Pancreas (tissue), 10 donors: ENCODE results near the gene OR13J1. TPM values are rescaled to one million over a fixed set of nuclear protein-coding genes. Genes with fewer than 3 reads are reported as not detected.

ENCODE experiments used
- ATAC-seq, 4 donors: fragments of 200-7000 bp; cut with Tn5 transposase; one replicate each; pipeline versions ENCODE4 v1.8.0 to v1.9.1; 2020; ENCODE audit warnings: mild to moderate bottlenecking in 4 of 4, moderate library complexity in 4 of 4
- DNase-seq, 6 donors: peaks; one replicate each; pipeline ENCODE4 v3.0.0-alpha.2; 2020
- FAIRE-seq: peaks from 2 replicates; lab custom pipeline; 2012; peaks lifted over from hg19 to GRCh38; lab: Jason Lieb, UNC
- H3K27ac ChIP-seq, 4 donors: fragments of 200-600 bp; sonication (generic); 1 replicate in 3 of 4; 2 replicates in 1 of 4; pipeline versions ENCODE4 v1.5.0 to v1.8.0; 2020
- H3K27me3 ChIP-seq, 4 donors: fragments of 200-600 bp; one replicate each; pipeline ENCODE4 v1.8.0; 2021
- H3K36me3 ChIP-seq, 3 donors: fragments of 200-600 bp; sonication (generic) in 1 of 3; one replicate each; pipeline versions ENCODE4 v1.5.0 to v1.8.0; 2020 to 2021
- H3K4me1 ChIP-seq, 3 donors: fragments of 200-600 bp; one replicate each; pipeline ENCODE4 v1.8.0; 2021
- H3K4me3 ChIP-seq, 4 donors: fragments of 200-600 bp; sonication (generic) in 2 of 4; one replicate each; pipeline versions ENCODE4 v1.5.0 to v1.8.0; 2020 to 2021
- H3K9me3 ChIP-seq, 4 donors: fragments of 200-600 bp; one replicate each; pipeline ENCODE4 v1.8.0; 2021
- WGBS, 2 donors: extraction: QIAGEN DNeasy Blood & Tissue Kit; methylation state at CpG; one replicate each; pipeline ENCODE4 v1.1.7; 2013; 5-methylcytosine and 5-hydroxymethylcytosine counted together
- intact Hi-C, 3 donors: fragments of 100-400 bp; cut with DNase I; formaldehyde crosslinking; loops; one replicate each; pipeline versions ENCODE4 v1.11.1 to v1.14.2; 2022
- polyA plus RNA-seq, 2 donors: library from polyadenylated mRNA; stranded (reverse); fragments of 200-250 nt; gene quantifications; one replicate each; pipeline ENCODE4 v1.2.3, GENCODE V29; 2013
- total RNA-seq, 6 donors: library from RNA; stranded (reverse); fragmentation: NEBNext Ultra II Directional in 4 of 6; extraction: Animal tissue kit (Norgen Biotek cat#: 25700) in 4 of 6; gene quantifications; one replicate each; pipeline versions ENCODE4 v1.2.1 to v1.2.4, GENCODE V29; 2021 to 2023
- TF ChIP-seq, protein P1 (sequence below), 4 donors: fragments of 200-600 bp; sonication (generic) in 3 of 4; IDR thresholded peaks; one replicate each; pipeline versions ENCODE4 v1.5.0 to v1.8.0; 2021; ENCODE audit warnings: antibody characterized with exemption in 4 of 4
- donor health status: healthy with polysubstance abuse.
- donor health status: DM: no; HTN: no; CAD: no; lungs with moderate emphysema.
- donor health status: DM: no; HTN: no; CAD: no.
- donor health status: control.
- donor health status: control.
- donor health status: Bipolar disorder and iron deficiency.
- donor health status: DM: yes; HTN: yes; CAD: no.
- donor health status: DM: no; HTN: no; CAD: no.
- donor health status: DM: no; HTN: no; CAD: no.
- donor health status: DM: yes; HTN: yes; CAD: no.

OR13J1 gene
- total and polyA plus RNA-seq, 8 donors = not detected

DNA sequence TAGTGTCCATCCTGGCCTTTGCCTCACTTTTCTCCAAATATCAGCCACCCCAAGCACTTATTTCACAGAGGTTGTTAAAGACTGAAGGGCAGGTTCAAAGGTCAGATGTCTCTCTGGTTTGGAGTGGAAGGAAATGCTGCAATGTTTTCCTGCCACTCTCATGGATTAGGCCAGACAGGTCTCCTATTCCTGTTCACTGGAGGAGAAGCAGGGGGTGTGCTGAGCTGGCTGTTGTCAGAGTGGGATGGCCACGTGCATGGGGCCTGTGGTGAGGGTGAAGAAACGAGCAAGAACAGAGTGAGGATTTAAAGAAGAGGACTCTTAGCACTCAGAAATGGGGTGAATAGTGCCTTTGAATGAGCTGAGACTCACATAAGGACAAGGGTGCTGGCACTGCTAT, 34.4 kb downstream of the OR13J1 start:
- H3K9me3 ChIP-seq = no peaks in the 10 kb centered on the region
- no peak overlapping the region for H3K4me3 ChIP-seq
- FAIRE-seq = no peak
- intact Hi-C loops = no loop called here
- ATAC-seq = no peak
- H3K27me3 ChIP-seq = no peaks in the 10 kb centered on the region
- no peak for DNase-seq
- TF ChIP-seq, protein P1, sequence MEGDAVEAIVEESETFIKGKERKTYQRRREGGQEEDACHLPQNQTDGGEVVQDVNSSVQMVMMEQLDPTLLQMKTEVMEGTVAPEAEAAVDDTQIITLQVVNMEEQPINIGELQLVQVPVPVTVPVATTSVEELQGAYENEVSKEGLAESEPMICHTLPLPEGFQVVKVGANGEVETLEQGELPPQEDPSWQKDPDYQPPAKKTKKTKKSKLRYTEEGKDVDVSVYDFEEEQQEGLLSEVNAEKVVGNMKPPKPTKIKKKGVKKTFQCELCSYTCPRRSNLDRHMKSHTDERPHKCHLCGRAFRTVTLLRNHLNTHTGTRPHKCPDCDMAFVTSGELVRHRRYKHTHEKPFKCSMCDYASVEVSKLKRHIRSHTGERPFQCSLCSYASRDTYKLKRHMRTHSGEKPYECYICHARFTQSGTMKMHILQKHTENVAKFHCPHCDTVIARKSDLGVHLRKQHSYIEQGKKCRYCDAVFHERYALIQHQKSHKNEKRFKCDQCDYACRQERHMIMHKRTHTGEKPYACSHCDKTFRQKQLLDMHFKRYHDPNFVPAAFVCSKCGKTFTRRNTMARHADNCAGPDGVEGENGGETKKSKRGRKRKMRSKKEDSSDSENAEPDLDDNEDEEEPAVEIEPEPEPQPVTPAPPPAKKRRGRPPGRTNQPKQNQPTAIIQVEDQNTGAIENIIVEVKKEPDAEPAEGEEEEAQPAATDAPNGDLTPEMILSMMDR (IDR thresholded peaks at IDR 0.05) = no peak
- H3K4me1 ChIP-seq = peaks cover 6 to 26% (median 22%) of the 10 kb centered on the region in 3 donors
- 71 to 72% methylated on average over 2 of the region's 2 CpGs for WGBS, 2 donors
- no peaks in the 10 kb centered on the region for H3K36me3 ChIP-seq
- H3K27ac ChIP-seq = peak overlapping the region in 1 of 4 donors; percentile 85

DNA sequence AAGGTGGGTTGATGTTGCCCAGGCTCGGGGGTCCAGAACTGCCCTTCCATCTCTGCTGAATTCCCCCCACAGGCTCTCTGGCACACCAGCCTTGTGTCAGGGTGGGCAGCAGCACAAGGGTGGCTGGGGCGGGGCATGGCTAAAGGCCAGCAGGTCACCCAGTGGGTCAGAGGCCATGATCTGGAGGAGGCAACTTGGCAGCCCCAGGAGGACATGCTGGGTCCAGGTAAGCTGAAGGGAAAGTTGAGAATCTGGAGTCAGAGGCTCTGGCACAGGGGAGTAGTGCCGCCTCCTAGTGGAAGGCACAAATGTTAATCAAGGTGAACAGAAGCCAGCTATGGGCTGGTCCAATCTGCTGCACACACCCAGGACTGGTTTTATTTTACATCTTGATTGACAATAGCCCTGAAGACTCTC, 35.0 kb downstream of the OR13J1 start:
- intact Hi-C loops = no loop called here
- TF ChIP-seq, protein P1 (IDR thresholded peaks at IDR 0.05) = no peak
- no peak overlapping the region for H3K4me3 ChIP-seq
- H3K4me1 ChIP-seq = peaks cover 7 to 31% (median 24%) of the 10 kb centered on the region in 3 donors
- H3K27me3 ChIP-seq = no peaks in the 10 kb centered on the region
- DNase-seq (peak in 3 of 6 donors; percentile 54 to 68 (median 66)), FAIRE-seq (no peak), ATAC-seq (peak in 3 of 4 donors; percentile 9 to 52 (median 25))
- WGBS, 2 donors = 77 to 80% methylated on average over 3 of the region's 3 CpGs
- H3K9me3 ChIP-seq = no peaks in the 10 kb centered on the region
- peak overlapping the region in 2 of 4 donors; percentile 85 to 94 for H3K27ac ChIP-seq
- H3K36me3 ChIP-seq = no peaks in the 10 kb centered on the region

DNA sequence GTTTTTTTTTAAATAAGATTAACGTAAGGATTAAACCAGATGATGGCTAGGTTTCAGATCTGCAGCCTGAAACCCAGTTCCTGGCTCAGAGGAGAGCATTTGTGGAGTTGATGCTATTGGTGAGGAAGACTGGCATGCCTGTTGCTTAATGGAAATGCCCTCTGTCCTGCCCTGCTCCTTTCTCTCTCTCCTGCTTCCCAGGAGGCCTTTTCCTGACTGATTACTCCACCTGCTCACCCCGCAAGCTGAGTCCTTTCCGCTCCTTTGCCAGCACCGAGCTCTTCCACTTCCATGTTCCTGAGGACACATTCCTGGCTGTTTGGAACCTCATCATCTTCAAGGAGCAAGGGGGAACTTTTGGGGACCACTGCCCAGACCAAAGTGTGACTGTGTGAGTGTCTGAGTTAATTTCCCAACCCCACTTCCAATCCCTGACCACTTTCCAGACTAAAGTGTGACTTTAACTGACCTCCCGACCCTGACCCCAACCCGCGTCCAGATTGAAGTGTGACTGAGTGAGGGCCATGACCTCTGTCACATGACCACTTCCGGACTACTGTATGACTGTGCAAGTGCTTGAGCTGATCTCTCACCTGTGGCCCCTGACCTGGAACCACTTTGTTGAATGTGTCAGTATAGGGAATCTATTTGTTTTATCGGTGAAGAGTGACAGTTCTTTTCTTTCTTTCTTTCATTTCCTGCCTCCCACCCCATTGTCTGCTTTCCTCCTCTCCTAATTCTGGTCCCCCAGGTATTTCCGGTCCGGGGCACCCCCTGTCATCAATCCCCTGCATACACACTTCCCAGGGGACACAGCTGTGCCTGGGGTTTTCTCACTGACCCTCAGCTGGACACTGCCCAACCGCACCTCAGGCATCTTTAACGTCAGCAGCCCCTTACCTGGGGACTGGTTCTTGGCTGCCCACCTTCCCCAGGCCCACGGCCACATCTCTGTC, 35.7 kb downstream of the OR13J1 start:
- Histone ChIP-seq H3K4me1 (peaks cover 12 to 31% (median 30%) of the 10 kb centered on the region in 3 donors), H3K4me3 (no peak overlapping the region), H3K9me3 (no peaks in the 10 kb centered on the region), H3K27me3 (no peaks in the 10 kb centered on the region), H3K36me3 (no peaks in the 10 kb centered on the region), H3K27ac (peak overlapping the region; percentile 13 to 94 (median 58))
- DNase-seq = no peak
- FAIRE-seq = no peak
- WGBS, 2 donors = 78 to 83% methylated on average over 14 of the region's 14 CpGs
- intact Hi-C loops = no loop called here
- TF ChIP-seq, protein P1 (IDR thresholded peaks at IDR 0.05) = no peak
- no peak for ATAC-seq

DNA sequence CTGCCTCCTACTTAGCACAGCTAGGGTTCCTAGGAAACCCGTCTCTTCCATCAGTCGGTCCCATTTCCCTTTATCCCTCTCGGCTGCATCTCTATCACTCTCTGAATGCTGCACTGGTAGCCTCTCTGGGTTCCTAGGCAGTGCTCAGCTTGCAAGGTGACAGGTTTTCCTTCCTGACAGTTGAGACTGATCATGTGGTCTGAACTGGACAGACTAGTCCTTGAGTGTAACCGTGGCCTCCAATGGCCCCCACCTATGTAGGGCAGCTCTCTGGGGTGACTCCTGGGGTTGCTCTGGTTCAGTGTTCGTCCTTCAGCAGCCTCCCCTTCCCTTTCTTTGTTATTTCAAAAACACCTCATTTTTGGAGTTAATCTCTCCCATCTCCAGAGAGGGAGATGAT, 37.4 kb downstream of the OR13J1 start:
- FAIRE-seq (no peak), ATAC-seq (peak; percentile 14 to 58 (median 33)), DNase-seq (no peak)
- peaks cover 12 to 31% (median 30%) of the 10 kb centered on the region in 3 donors for H3K4me1 ChIP-seq
- no peaks in the 10 kb centered on the region for H3K36me3 ChIP-seq
- H3K27me3 ChIP-seq = no peaks in the 10 kb centered on the region
- TF ChIP-seq, protein P1 (IDR thresholded peaks at IDR 0.05) = no peak
- no peak overlapping the region for H3K4me3 ChIP-seq
- H3K27ac ChIP-seq = peak overlapping the region; percentile 71 to 94 (median 78)
- H3K9me3 ChIP-seq = no peaks in the 10 kb centered on the region
- intact Hi-C loops = no loop called here
- 50% methylated on average over 5 of the region's 5 CpGs for WGBS, 2 donors
